HCT116 (cell line): Measurements from ENCODE around the gene ELL2. TPM values are rescaled to one million over a fixed set of nuclear protein-coding genes. Genes with fewer than 3 reads are reported as not detected.

Source experiments
- ATAC-seq: fragments of 200-7000 bp; cut with Tn5 transposase; 2 replicates; pipeline ENCODE4 v1.9.1; 2020; ENCODE audit warnings: mild to moderate bottlenecking, moderate library complexity
- BruUV-seq: library from RNA; stranded (reverse); fragments of 400-500 nt; replicated peaks from 2 replicates; lab custom pipeline; 2021; lab: Mats Ljungman, UMichigan
- CTCF ChIA-PET: fragments of 300-600 bp; sonication (Branson Sonifier 250); formaldehyde crosslinking; loops from one replicate; lab custom pipeline; 2021; ENCODE audit warnings: antibody characterized with exemption; lab: Charles Lee
- POLR2A ChIA-PET: fragments of 300-600, 350-600 bp; sonication (Branson Sonifier 250); formaldehyde crosslinking; loops from one replicate; lab custom pipeline; 2021; ENCODE audit warnings: antibody characterized with exemption; lab: Charles Lee
- RAD21 ChIA-PET, 2 experiments: fragments of 300-600 bp; sonication (Branson Sonifier 250); formaldehyde crosslinking; loops; one replicate each; lab custom pipeline; 2023; ENCODE audit warnings: low total read pairs in 2 of 2; ENCODE audit not compliant: uncharacterized antibody in 2 of 2, unreplicated experiment in 2 of 2, low non-redundant PET in 1 of 2; lab: Charles Lee
- DNase-seq: peaks from one replicate; pipeline ENCODE4 v3.0.0-alpha.2; 2010; ENCODE audit warnings: low read depth, low spot score
- H2AFZ ChIP-seq: fragments of 200-600 bp; shearing (Covaris generic), sonication (generic); 2 replicates; pipeline ENCODE4 v1.6.1; 2017; ENCODE audit warnings: low read depth, mixed run types, mixed read lengths, antibody characterized with exemption, low read length; ENCODE audit not compliant: poor library complexity, severe bottlenecking
- H3K27ac ChIP-seq: 2 replicates; pipeline ENCODE4 v1.5.1; 2012; ENCODE audit warnings: low read depth, low read length
- H3K27me3 ChIP-seq: fragments of 200-600 bp; sonication (generic); 2 replicates; pipeline ENCODE4 v1.6.1; 2016; ENCODE audit warnings: mixed run types, low read length, mixed read lengths; ENCODE audit not compliant: insufficient read depth
- H3K36me3 ChIP-seq, 2 experiments: fragments of 200-500 bp in 1 of 2; fragments of 200-600 bp in 1 of 2; sonication (Bioruptor generic) in 1 of 2; sonication (generic) in 1 of 2; 2 replicates each; pipeline versions ENCODE4 v1.5.1 to v1.6.1; 2014 to 2016; ENCODE audit warnings: low read length in 2 of 2, inconsistent platforms in 1 of 2, mixed read lengths in 1 of 2, mixed run types in 1 of 2; ENCODE audit not compliant: insufficient read depth in 2 of 2, control insufficient read depth in 1 of 2
- H3K4me1 ChIP-seq, 2 experiments: fragments of 200-600 bp in 1 of 2; sonication (generic) in 1 of 2; 2 replicates each; pipeline versions ENCODE4 v1.5.1 to v1.6.1; 2012 to 2017; ENCODE audit warnings: low read length in 2 of 2, inconsistent platforms in 1 of 2, mild to moderate bottlenecking in 1 of 2, mixed read lengths in 1 of 2, mixed run types in 1 of 2, moderate library complexity in 1 of 2; ENCODE audit not compliant: insufficient read depth in 2 of 2, control insufficient read depth in 1 of 2
- H3K4me2 ChIP-seq: fragments of 200-600 bp; sonication (generic); 2 replicates; pipeline ENCODE4 v1.6.1; 2017; ENCODE audit warnings: mixed run types, low read length, mixed read lengths
- H3K4me3 ChIP-seq, 2 experiments: fragments of 200-600 bp in 1 of 2; sonication (generic) in 1 of 2; replicated peaks in 1 of 2; 2 replicates each; pipeline ENCODE4 v1.5.1; 2011 to 2016; ENCODE audit warnings: low read length in 2 of 2, control low read depth in 1 of 2, low read depth in 1 of 2, mild to moderate bottlenecking in 1 of 2, mixed read lengths in 1 of 2, mixed run types in 1 of 2
- H3K79me2 ChIP-seq: fragments of 200-600 bp; sonication (generic); 2 replicates; pipeline ENCODE4 v1.6.1; 2017; ENCODE audit warnings: mild to moderate bottlenecking, mixed run types, low read length, moderate library complexity, mixed read lengths; ENCODE audit not compliant: insufficient read depth
- H3K9ac ChIP-seq: fragments of 200-600 bp; sonication (generic); 2 replicates; pipeline ENCODE4 v1.6.1; 2016; ENCODE audit warnings: low read length, mixed read lengths
- H3K9me2 ChIP-seq: fragments of 200-600 bp; sonication (generic), shearing (Covaris generic); 2 replicates; pipeline ENCODE4 v1.6.1; 2017; ENCODE audit warnings: mixed run types, mild to moderate bottlenecking, moderate library complexity; ENCODE audit not compliant: insufficient read depth
- H3K9me3 ChIP-seq, 2 experiments: fragments of 200-500 bp in 1 of 2; fragments of 200-600 bp in 1 of 2; sonication (Bioruptor generic) in 1 of 2; sonication (generic) in 1 of 2; 2 replicates each; pipeline ENCODE4 v1.6.1; 2014 to 2017; ENCODE audit warnings: low read length in 2 of 2, mixed read lengths in 2 of 2, inconsistent platforms in 1 of 2, low read depth in 1 of 2, mild to moderate bottlenecking in 1 of 2, mixed run types in 1 of 2, moderate library complexity in 1 of 2; ENCODE audit not compliant: control insufficient read depth in 1 of 2, insufficient read depth in 1 of 2
- H4K20me1 ChIP-seq: fragments of 200-600 bp; sonication (generic), shearing (Covaris generic); 2 replicates; pipeline ENCODE4 v1.6.1; 2017; ENCODE audit warnings: mixed run types, mild to moderate bottlenecking, moderate library complexity; ENCODE audit not compliant: insufficient read depth
- CTCF ChIP-seq, 3 experiments: fragments of 200-600 bp in 1 of 3; sonication (generic) in 1 of 3; IDR thresholded peaks in 2 of 3; conservative IDR thresholded peaks in 1 of 3; 2 replicates each; pipeline ENCODE4 v1.5.1; 2012 to 2017; ENCODE audit warnings: low read depth in 2 of 3, low read length in 2 of 3, antibody characterized with exemption in 1 of 3, borderline replicate concordance in 1 of 3, control low read depth in 1 of 3, mild to moderate bottlenecking in 1 of 3, mixed read lengths in 1 of 3, mixed run types in 1 of 3, moderate library complexity in 1 of 3; ENCODE audit not compliant: insufficient read depth in 1 of 3
- EGR1 ChIP-seq: IDR thresholded peaks from 2 replicates; pipeline ENCODE4 v1.6.1; 2012; ENCODE audit warnings: low read depth
- MAX ChIP-seq: IDR thresholded peaks from 2 replicates; pipeline ENCODE4 v1.6.1; 2012
- POLR2A ChIP-seq: IDR thresholded peaks from 2 replicates; pipeline ENCODE4 v1.7.0; 2011; ENCODE audit warnings: borderline replicate concordance; ENCODE audit not compliant: insufficient read depth, insufficient read length; ENCODE audit errors: extremely low read depth
- RAD21 ChIP-seq: IDR thresholded peaks from 2 replicates; pipeline ENCODE4 v1.6.1; 2012; ENCODE audit warnings: low read depth, mild to moderate bottlenecking
- REST ChIP-seq: IDR thresholded peaks from 2 replicates; pipeline ENCODE4 v1.6.1; 2012; ENCODE audit warnings: low read depth
- SP1 ChIP-seq: IDR thresholded peaks from 2 replicates; pipeline ENCODE4 v1.6.1; 2012; ENCODE audit warnings: low read depth
- SRF ChIP-seq: IDR thresholded peaks from 2 replicates; pipeline ENCODE4 v1.6.1; 2012; ENCODE audit warnings: low read depth
- YY1 ChIP-seq: IDR thresholded peaks from 2 replicates; pipeline ENCODE4 v1.6.1; 2011; ENCODE audit warnings: low read length, low read depth, moderate library complexity, mild to moderate bottlenecking; ENCODE audit not compliant: insufficient replicate concordance; ENCODE audit errors: extremely low read depth
- ZBTB33 ChIP-seq: IDR thresholded peaks from 2 replicates; pipeline ENCODE4 v1.6.1; 2011; ENCODE audit warnings: mild to moderate bottlenecking, low read length, moderate library complexity; ENCODE audit not compliant: insufficient replicate concordance; ENCODE audit errors: extremely low read depth
- ZFX ChIP-seq: fragments of 450-650 bp; IDR thresholded peaks from 2 replicates; pipeline ENCODE4 v1.6.1; 2017
- ZNF274 ChIP-seq: fragments of 200-500 bp; sonication (Bioruptor generic); IDR thresholded peaks from 2 replicates; pipeline ENCODE4 v1.6.1; 2014; ENCODE audit warnings: mild to moderate bottlenecking, low read depth, low read length, inconsistent platforms
- intact Hi-C: fragments of 100-400 bp; cut with micrococcal nuclease; formaldehyde crosslinking; loops from 2 replicates; pipeline ENCODE4 v1.10.0; 2022
- total RNA-seq: library from RNA; stranded (reverse); gene quantifications from one replicate; pipeline ENCODE4 v1.2.1, GENCODE V29; 2021; ENCODE audit not compliant: unreplicated experiment

The ELL2 gene
- total RNA-seq, 1 experiment from 2014 or later: 29.8 TPM

- no peak overlapping the region for H2AFZ ChIP-seq
- no peak for TF ChIP-seq CTCF (IDR thresholded peaks at IDR 0.05 in 2 of 3, conservative IDR thresholded peaks at IDR 0.05 in 1 of 3; ENCODE audit: borderline replicate concordance in 1 of 3, insufficient read depth in 1 of 3, low read depth in 2 of 3, low read length in 2 of 3)
- TF ChIP-seq RAD21: no peak
- TF ChIP-seq SP1: no peak
- TF ChIP-seq POLR2A: no peak
- no peak for TF ChIP-seq MAX
- no peak for TF ChIP-seq ZNF274
- TF ChIP-seq ZFX: no peak
- no peak for TF ChIP-seq YY1
- no peak for TF ChIP-seq EGR1
- no peak for TF ChIP-seq REST
- no peak for TF ChIP-seq ZBTB33
- TF ChIP-seq SRF: no peak
- TF ChIP-seq, all 23 proteins: peak for 0
- Histone ChIP-seq H3K9me3 (no peaks in the 10 kb centered on the region), H3K4me2 (no peak overlapping the region), H4K20me1 (no peaks in the 10 kb centered on the region), H3K9ac (no peak overlapping the region), H3K27me3 (no peaks in the 10 kb centered on the region), H3K27ac (no peak overlapping the region), H3K9me2 (no peaks in the 10 kb centered on the region), H3K4me3 (no peak overlapping the region), H3K79me2 (no peaks in the 10 kb centered on the region), H3K36me3 (no peaks in the 10 kb centered on the region), H3K4me1 (no peaks in the 10 kb centered on the region)
- DNase-seq (no peak), ATAC-seq (no peak)
- intact Hi-C loops: no loop called here
- RAD21 ChIA-PET: no interaction called here
- POLR2A ChIA-PET: no interaction called here
- CTCF ChIA-PET: no interaction called here
- no TSS peak for BruUV-seq
These were observed 82.0 kb downstream of the ELL2 start for GRCh38 chr5:95879661-95880060.
